CD4-positive, CD25-positive, alpha-beta regulatory T cell (primary cell): ENCODE data around the gene USP12. TPM values are rescaled to one million over a fixed set of nuclear protein-coding genes. Genes with fewer than 3 reads are reported as not detected.

ENCODE experiments used
- ATAC-seq, 2 donors: fragments of 150-1000 bp; cut with Tn5 transposase; one replicate each; pipeline ENCODE4 v1.10.0; 2021; ENCODE audit warnings: low read depth in 2 of 2, moderate number of reproducible peaks in 2 of 2, moderate library complexity in 1 of 2
- DNase-seq, 3 donors: peaks; one replicate each; pipeline versions ENCODE4 v3.0.0 to v3.0.0-alpha.2; 2012 to 2022; ENCODE audit warnings: mixed read lengths in 1 of 3
- H3K27ac ChIP-seq: one replicate; pipeline ENCODE4 v1.7.0; 2013; ENCODE audit warnings: mild to moderate bottlenecking, low read length; ENCODE audit not compliant: insufficient read depth, poor library complexity, severe bottlenecking
- H3K27me3 ChIP-seq: one replicate; pipeline ENCODE4 v1.7.0; 2013; ENCODE audit warnings: low read length; ENCODE audit not compliant: control insufficient read depth, insufficient read depth
- H3K36me3 ChIP-seq: one replicate; pipeline ENCODE4 v1.7.0; 2013; ENCODE audit warnings: mild to moderate bottlenecking, low read length, moderate library complexity; ENCODE audit not compliant: control insufficient read depth, insufficient read depth
- H3K4me1 ChIP-seq: 2 replicates; pipeline ENCODE4 v1.7.0; 2013; ENCODE audit warnings: mild to moderate bottlenecking, low read length; ENCODE audit not compliant: insufficient read depth, control insufficient read depth, poor library complexity, severe bottlenecking
- H3K4me3 ChIP-seq: one replicate; pipeline ENCODE4 v1.7.0; 2013; ENCODE audit warnings: low read depth, mild to moderate bottlenecking, low read length, moderate library complexity
- H3K9me3 ChIP-seq, 2 experiments: 1 replicate in 1 of 2; 2 replicates in 1 of 2; pipeline ENCODE4 v1.7.0; 2013; ENCODE audit warnings: low read length in 2 of 2, mild to moderate bottlenecking in 1 of 2, moderate library complexity in 1 of 2; ENCODE audit not compliant: control insufficient read depth in 2 of 2
- H3K27ac Mint-ChIP-seq, 3 donors: one replicate each; pipeline ENCODE4 v1.8.0; 2020 to 2022; ENCODE audit warnings: mild to moderate bottlenecking in 3 of 3, mixed read lengths in 3 of 3, moderate library complexity in 2 of 3
- H3K27me3 Mint-ChIP-seq: one replicate; pipeline ENCODE4 v1.8.0; 2022; ENCODE audit warnings: mild to moderate bottlenecking, mixed read lengths
- H3K36me3 Mint-ChIP-seq: one replicate; pipeline ENCODE4 v1.8.0; 2020; ENCODE audit warnings: mixed read lengths
- H3K4me1 Mint-ChIP-seq, 4 donors: one replicate each; pipeline ENCODE4 v1.8.0; 2020 to 2022; ENCODE audit warnings: mixed read lengths in 4 of 4, mild to moderate bottlenecking in 1 of 4
- H3K4me3 Mint-ChIP-seq, 4 donors: one replicate each; pipeline ENCODE4 v1.8.0; 2020 to 2022; ENCODE audit warnings: mild to moderate bottlenecking in 4 of 4, mixed read lengths in 4 of 4, moderate library complexity in 3 of 4
- H3K9me3 Mint-ChIP-seq, 7 donors: one replicate each; pipeline ENCODE4 v1.8.0; 2020 to 2022; ENCODE audit warnings: mixed read lengths in 7 of 7, mild to moderate bottlenecking in 3 of 7, moderate library complexity in 2 of 7
- polyA plus RNA-seq, 4 donors: library from polyadenylated mRNA; unstranded; fragments of 300-500 nt; fragmentation: Illumina TruSeq; gene quantifications; one replicate each; pipeline ENCODE4 v1.2.3, GENCODE V29; 2021
- total RNA-seq: library from RNA; stranded (reverse); gene quantifications from one replicate; pipeline ENCODE4 v1.2.3, GENCODE V29; 2022

The USP12 gene
- total and polyA plus RNA-seq, 5 donors from 2014 or later = 13.5 to 67.6 (median 16.9) TPM

- H3K27ac Mint-ChIP-seq = no peak overlapping the region
- no peaks in the 10 kb centered on the region for H3K36me3 ChIP-seq
- H3K4me1 Mint-ChIP-seq = no peaks in the 10 kb centered on the region
- H3K9me3 ChIP-seq = no peaks in the 10 kb centered on the region
- H3K9me3 Mint-ChIP-seq = peaks cover 0 to 1% (median 0%) of the 10 kb centered on the region in 7 donors
- H3K4me3 ChIP-seq = no peak overlapping the region
- H3K36me3 Mint-ChIP-seq = no peaks in the 10 kb centered on the region
- H3K27ac ChIP-seq = no peak overlapping the region
- ATAC-seq = no peak
- H3K27me3 Mint-ChIP-seq = peaks cover 6% of the 10 kb centered on the region
- DNase-seq = no peak
- H3K4me1 ChIP-seq = no peaks in the 10 kb centered on the region
- H3K4me3 Mint-ChIP-seq = no peak overlapping the region
- H3K27me3 ChIP-seq = no peaks in the 10 kb centered on the region
These were observed 154.7 kb downstream of the USP12 start for GRCh38 chr13:27016875-27017274.

Other genes starting within 250 kb of the USP12 start
- gene RPL21, start 79.7 kb upstream of the USP12 start, total RNA-seq = 1,575 TPM
- 1,000 to 10,000 TPM; 4,189 to 7,317 (median 5,908) TPM for gene RPL21, start 79.7 kb upstream of the USP12 start, polyA plus RNA-seq
- gene RASL11A, start 99.0 kb upstream of the USP12 start, total RNA-seq = 2.9 TPM
- gene RASL11A, start 99.0 kb upstream of the USP12 start, polyA plus RNA-seq = under 1 TPM in 3 of 4 donors, not detected in 1; 0.25 to 0.84 (median 0.26) TPM